Liver (tissue), 9 donors: ENCODE measurements around the gene ZFP91. TPM values are rescaled to one million over a fixed set of nuclear protein-coding genes. Genes with fewer than 3 reads are reported as not detected.
A peak's percentile ranks its signal among the peaks of the same experiment; 100 is the strongest.

ENCODE experiments used
- DNase-seq: peaks from one replicate; pipeline ENCODE4 v3.0.0-alpha.2; 2017; ENCODE audit warnings: low spot score
- H3K27ac ChIP-seq, 2 donors: one replicate each; pipeline ENCODE4 v1.7.0; 2013; ENCODE audit warnings: inconsistent platforms in 2 of 2, low read length in 2 of 2, control low read depth in 1 of 2, low read depth in 1 of 2, mild to moderate bottlenecking in 1 of 2
- H3K27me3 ChIP-seq, 4 donors: one replicate each; pipeline versions ENCODE4 v1.6.1 to v1.7.0; 2013; ENCODE audit warnings: low read length in 3 of 4, inconsistent platforms in 1 of 4, mild to moderate bottlenecking in 1 of 4, moderate library complexity in 1 of 4; ENCODE audit not compliant: control insufficient read depth in 4 of 4, insufficient read depth in 4 of 4
- H3K36me3 ChIP-seq, 4 donors: one replicate each; pipeline versions ENCODE4 v1.6.1 to v1.7.0; 2013; ENCODE audit warnings: low read length in 3 of 4, mild to moderate bottlenecking in 3 of 4, low read depth in 1 of 4, moderate library complexity in 1 of 4; ENCODE audit not compliant: control insufficient read depth in 4 of 4, insufficient read depth in 3 of 4
- H3K4me1 ChIP-seq, 4 donors: one replicate each; pipeline versions ENCODE4 v1.6.1 to v1.7.0; 2013; ENCODE audit warnings: low read length in 3 of 4, mild to moderate bottlenecking in 3 of 4, moderate library complexity in 1 of 4; ENCODE audit not compliant: control insufficient read depth in 4 of 4, insufficient read depth in 4 of 4
- H3K4me3 ChIP-seq, 3 donors: one replicate each; pipeline versions ENCODE4 v1.6.1 to v1.7.0; 2013; ENCODE audit warnings: low read length in 3 of 3, control low read depth in 1 of 3, low read depth in 1 of 3, mild to moderate bottlenecking in 1 of 3
- H3K9ac ChIP-seq, 2 donors: one replicate each; pipeline ENCODE4 v1.7.0; 2013; ENCODE audit warnings: low read length in 2 of 2, mild to moderate bottlenecking in 2 of 2, moderate library complexity in 2 of 2, control low read depth in 1 of 2, low read depth in 1 of 2
- H3K9me3 ChIP-seq, 4 donors: one replicate each; pipeline versions ENCODE4 v1.6.1 to v1.7.0; 2013; ENCODE audit warnings: low read length in 3 of 4; ENCODE audit not compliant: control insufficient read depth in 4 of 4
- EGR1 ChIP-seq, 2 donors: IDR thresholded peaks; 2 replicates each; pipeline ENCODE4 v1.6.1; 2016 to 2018; ENCODE audit warnings: antibody characterized with exemption in 2 of 2, low read depth in 2 of 2
- FOXA1 ChIP-seq: IDR thresholded peaks from 2 replicates; pipeline ENCODE4 v1.6.1; 2016; ENCODE audit warnings: antibody characterized with exemption
- FOXA2 ChIP-seq: IDR thresholded peaks from 2 replicates; pipeline ENCODE4 v1.6.1; 2016; ENCODE audit warnings: antibody characterized with exemption
- GABPA ChIP-seq, 2 donors: IDR thresholded peaks in 1 of 2; conservative IDR thresholded peaks in 1 of 2; 2 replicates each; pipeline ENCODE4 v1.6.1; 2016; ENCODE audit warnings: antibody characterized with exemption in 2 of 2, mild to moderate bottlenecking in 1 of 2, moderate library complexity in 1 of 2
- HNF4A ChIP-seq, 2 donors: conservative IDR thresholded peaks; 2 replicates each; pipeline ENCODE4 v1.6.1; 2016; ENCODE audit warnings: antibody characterized with exemption in 2 of 2, mild to moderate bottlenecking in 2 of 2
- HNF4G ChIP-seq: IDR thresholded peaks from 2 replicates; pipeline ENCODE4 v1.6.1; 2016; ENCODE audit warnings: antibody characterized with exemption
- JUND ChIP-seq, 2 donors: IDR thresholded peaks; 2 replicates each; pipeline ENCODE4 v1.6.1; 2016; ENCODE audit warnings: antibody characterized with exemption in 2 of 2
- NR2F2 ChIP-seq: IDR thresholded peaks from 2 replicates; pipeline ENCODE4 v1.6.1; 2016; ENCODE audit warnings: antibody characterized with exemption
- RAD21 ChIP-seq, 2 donors: IDR thresholded peaks; 2 replicates each; pipeline ENCODE4 v1.6.1; 2016; ENCODE audit warnings: antibody characterized with exemption in 2 of 2, mild to moderate bottlenecking in 2 of 2
- RXRA ChIP-seq, 2 donors: IDR thresholded peaks; 2 replicates each; pipeline ENCODE4 v1.6.1; 2017 to 2018; ENCODE audit warnings: antibody characterized with exemption in 2 of 2, mild to moderate bottlenecking in 1 of 2
- SP1 ChIP-seq: IDR thresholded peaks from 2 replicates; pipeline ENCODE4 v1.6.1; 2018; ENCODE audit warnings: antibody characterized with exemption, mild to moderate bottlenecking
- TAF1 ChIP-seq: conservative IDR thresholded peaks from 2 replicates; pipeline ENCODE4 v1.6.1; 2016; ENCODE audit warnings: antibody characterized with exemption, mild to moderate bottlenecking
- YY1 ChIP-seq: IDR thresholded peaks from 2 replicates; pipeline ENCODE4 v1.6.1; 2016; ENCODE audit warnings: antibody characterized with exemption, mild to moderate bottlenecking
- WGBS: extraction: QIAGEN DNeasy Blood & Tissue Kit; methylation state at CpG from one replicate; pipeline ENCODE4 v1.1.7; 2013; 5-methylcytosine and 5-hydroxymethylcytosine counted together
- polyA plus RNA-seq, 2 donors: library from polyadenylated mRNA; stranded (reverse) in 1 of 2; unstranded in 1 of 2; fragments of 200-250 nt in 1 of 2; fragments of >200 nt in 1 of 2; fragmentation: Nextera tagmentation in 1 of 2; extraction: Ambion mirVana in 1 of 2; gene quantifications; one replicate each; pipeline versions ENCODE4 v1.2.1 to v1.2.3, GENCODE V29; 2013 to 2015
- total RNA-seq, 2 donors: library from RNA; depleted of rRNA; stranded (reverse); fragments of >200 nt; gene quantifications; one replicate each; pipeline ENCODE4 v1.2.3, GENCODE V29; 2014
- TF ChIP-seq, protein P1 (sequence below): IDR thresholded peaks from 2 replicates; pipeline ENCODE4 v1.6.1; 2016; ENCODE audit warnings: antibody characterized with exemption
- TF ChIP-seq, protein P2 (sequence below): fragments of 150-350 bp; IDR thresholded peaks from 2 replicates; pipeline ENCODE4 v1.5.1; 2017; ENCODE audit warnings: improper control_type of control experiment, low read depth, low read length; ENCODE audit not compliant: missing input control
- TF ChIP-seq, protein P3 (sequence below): IDR thresholded peaks from 2 replicates; pipeline ENCODE4 v1.6.1; 2016; ENCODE audit warnings: antibody characterized with exemption
- TF ChIP-seq, protein P4 (sequence below): IDR thresholded peaks from 2 replicates; pipeline ENCODE4 v1.6.1; 2016; ENCODE audit warnings: antibody characterized with exemption, mild to moderate bottlenecking
- TF ChIP-seq, protein P5 (sequence below): IDR thresholded peaks from 2 replicates; pipeline ENCODE4 v1.6.1; 2016; ENCODE audit warnings: antibody characterized with exemption
- donor health status: healthy.
- donor health status: healthy.
- donor health status: healthy.
- donor health status: healthy.
- donor health status: healthy.

ZFP91 gene
- total and polyA plus RNA-seq, 4 donors, result 8.9 to 27.8 (median 20.0) TPM

DNA sequence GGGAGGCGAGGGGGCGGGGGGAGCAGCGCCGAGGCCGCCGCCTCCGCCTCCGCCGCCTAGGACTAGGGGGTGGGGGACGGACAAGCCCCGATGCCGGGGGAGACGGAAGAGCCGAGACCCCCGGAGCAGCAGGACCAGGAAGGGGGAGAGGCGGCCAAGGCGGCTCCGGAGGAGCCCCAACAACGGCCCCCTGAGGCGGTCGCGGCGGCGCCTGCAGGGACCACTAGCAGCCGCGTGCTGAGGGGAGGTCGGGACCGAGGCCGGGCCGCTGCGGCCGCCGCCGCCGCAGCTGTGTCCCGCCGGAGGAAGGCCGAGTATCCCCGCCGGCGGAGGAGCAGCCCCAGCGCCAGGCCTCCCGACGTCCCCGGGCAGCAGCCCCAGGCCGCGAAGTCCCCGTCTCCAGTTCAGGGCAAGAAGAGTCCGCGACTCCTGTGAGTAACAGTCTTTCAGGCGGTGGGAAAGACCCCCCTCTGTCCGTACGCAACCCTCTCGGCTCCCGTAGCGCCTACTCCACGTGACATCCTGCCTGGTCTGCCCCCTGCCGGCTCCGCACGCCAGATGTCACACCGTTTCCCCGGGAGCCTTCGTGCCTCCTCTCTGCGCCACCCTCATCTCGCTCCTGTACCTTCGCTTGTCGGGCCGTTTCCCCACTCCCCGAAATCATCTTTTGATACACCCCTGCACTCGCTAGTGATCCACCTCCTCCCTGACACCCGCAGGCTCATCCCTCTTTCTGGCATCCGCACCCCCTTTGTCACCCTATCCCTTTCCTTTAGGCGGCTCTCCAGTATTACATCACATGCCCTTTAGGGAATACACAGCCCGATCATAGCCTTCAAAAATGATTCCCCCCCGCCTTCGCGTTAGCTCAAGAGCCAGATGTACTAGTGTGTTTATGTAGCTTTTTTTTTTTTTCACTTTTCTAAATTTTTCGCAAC lies 598 bp downstream of the ZFP91 start:
- Histone ChIP-seq H3K36me3 (no peaks in the 10 kb centered on the region), H3K4me1 (peaks cover 0 to 50% (median 42%) of the 10 kb centered on the region in 4 donors), H3K27me3 (no peaks in the 10 kb centered on the region), H3K9ac (peak overlapping the region; percentile 87 to 97), H3K9me3 (no peaks in the 10 kb centered on the region), H3K4me3 (peak overlapping the region; percentile 79 to 94 (median 89)), H3K27ac (peak overlapping the region; percentile 95 to 99)
- no peak for TF ChIP-seq FOXA1
- TF ChIP-seq, protein P1, sequence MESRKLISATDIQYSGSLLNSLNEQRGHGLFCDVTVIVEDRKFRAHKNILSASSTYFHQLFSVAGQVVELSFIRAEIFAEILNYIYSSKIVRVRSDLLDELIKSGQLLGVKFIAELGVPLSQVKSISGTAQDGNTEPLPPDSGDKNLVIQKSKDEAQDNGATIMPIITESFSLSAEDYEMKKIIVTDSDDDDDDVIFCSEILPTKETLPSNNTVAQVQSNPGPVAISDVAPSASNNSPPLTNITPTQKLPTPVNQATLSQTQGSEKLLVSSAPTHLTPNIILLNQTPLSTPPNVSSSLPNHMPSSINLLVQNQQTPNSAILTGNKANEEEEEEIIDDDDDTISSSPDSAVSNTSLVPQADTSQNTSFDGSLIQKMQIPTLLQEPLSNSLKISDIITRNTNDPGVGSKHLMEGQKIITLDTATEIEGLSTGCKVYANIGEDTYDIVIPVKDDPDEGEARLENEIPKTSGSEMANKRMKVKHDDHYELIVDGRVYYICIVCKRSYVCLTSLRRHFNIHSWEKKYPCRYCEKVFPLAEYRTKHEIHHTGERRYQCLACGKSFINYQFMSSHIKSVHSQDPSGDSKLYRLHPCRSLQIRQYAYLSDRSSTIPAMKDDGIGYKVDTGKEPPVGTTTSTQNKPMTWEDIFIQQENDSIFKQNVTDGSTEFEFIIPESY, result peak; percentile 90
- TF ChIP-seq, protein P2, sequence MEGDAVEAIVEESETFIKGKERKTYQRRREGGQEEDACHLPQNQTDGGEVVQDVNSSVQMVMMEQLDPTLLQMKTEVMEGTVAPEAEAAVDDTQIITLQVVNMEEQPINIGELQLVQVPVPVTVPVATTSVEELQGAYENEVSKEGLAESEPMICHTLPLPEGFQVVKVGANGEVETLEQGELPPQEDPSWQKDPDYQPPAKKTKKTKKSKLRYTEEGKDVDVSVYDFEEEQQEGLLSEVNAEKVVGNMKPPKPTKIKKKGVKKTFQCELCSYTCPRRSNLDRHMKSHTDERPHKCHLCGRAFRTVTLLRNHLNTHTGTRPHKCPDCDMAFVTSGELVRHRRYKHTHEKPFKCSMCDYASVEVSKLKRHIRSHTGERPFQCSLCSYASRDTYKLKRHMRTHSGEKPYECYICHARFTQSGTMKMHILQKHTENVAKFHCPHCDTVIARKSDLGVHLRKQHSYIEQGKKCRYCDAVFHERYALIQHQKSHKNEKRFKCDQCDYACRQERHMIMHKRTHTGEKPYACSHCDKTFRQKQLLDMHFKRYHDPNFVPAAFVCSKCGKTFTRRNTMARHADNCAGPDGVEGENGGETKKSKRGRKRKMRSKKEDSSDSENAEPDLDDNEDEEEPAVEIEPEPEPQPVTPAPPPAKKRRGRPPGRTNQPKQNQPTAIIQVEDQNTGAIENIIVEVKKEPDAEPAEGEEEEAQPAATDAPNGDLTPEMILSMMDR, result peak; percentile 73
- TF ChIP-seq NR2F2, result no peak
- TF ChIP-seq RAD21 (IDR thresholded peaks at IDR 0.05), result peak; percentile 6 to 59
- no peak for TF ChIP-seq EGR1 (IDR thresholded peaks at IDR 0.05; ENCODE audit: low read depth in 2 of 2)
- TF ChIP-seq, protein P3, sequence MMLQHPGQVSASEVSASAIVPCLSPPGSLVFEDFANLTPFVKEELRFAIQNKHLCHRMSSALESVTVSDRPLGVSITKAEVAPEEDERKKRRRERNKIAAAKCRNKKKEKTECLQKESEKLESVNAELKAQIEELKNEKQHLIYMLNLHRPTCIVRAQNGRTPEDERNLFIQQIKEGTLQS, result no peak
- peak; percentile 25 to 29 for TF ChIP-seq HNF4A (conservative IDR thresholded peaks at IDR 0.05)
- TF ChIP-seq HNF4G, result no peak
- TF ChIP-seq SP1, result peak; percentile 42
- TF ChIP-seq TAF1, result peak; percentile 63
- TF ChIP-seq, protein P4, sequence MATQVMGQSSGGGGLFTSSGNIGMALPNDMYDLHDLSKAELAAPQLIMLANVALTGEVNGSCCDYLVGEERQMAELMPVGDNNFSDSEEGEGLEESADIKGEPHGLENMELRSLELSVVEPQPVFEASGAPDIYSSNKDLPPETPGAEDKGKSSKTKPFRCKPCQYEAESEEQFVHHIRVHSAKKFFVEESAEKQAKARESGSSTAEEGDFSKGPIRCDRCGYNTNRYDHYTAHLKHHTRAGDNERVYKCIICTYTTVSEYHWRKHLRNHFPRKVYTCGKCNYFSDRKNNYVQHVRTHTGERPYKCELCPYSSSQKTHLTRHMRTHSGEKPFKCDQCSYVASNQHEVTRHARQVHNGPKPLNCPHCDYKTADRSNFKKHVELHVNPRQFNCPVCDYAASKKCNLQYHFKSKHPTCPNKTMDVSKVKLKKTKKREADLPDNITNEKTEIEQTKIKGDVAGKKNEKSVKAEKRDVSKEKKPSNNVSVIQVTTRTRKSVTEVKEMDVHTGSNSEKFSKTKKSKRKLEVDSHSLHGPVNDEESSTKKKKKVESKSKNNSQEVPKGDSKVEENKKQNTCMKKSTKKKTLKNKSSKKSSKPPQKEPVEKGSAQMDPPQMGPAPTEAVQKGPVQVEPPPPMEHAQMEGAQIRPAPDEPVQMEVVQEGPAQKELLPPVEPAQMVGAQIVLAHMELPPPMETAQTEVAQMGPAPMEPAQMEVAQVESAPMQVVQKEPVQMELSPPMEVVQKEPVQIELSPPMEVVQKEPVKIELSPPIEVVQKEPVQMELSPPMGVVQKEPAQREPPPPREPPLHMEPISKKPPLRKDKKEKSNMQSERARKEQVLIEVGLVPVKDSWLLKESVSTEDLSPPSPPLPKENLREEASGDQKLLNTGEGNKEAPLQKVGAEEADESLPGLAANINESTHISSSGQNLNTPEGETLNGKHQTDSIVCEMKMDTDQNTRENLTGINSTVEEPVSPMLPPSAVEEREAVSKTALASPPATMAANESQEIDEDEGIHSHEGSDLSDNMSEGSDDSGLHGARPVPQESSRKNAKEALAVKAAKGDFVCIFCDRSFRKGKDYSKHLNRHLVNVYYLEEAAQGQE, result peak; percentile 50
- peak; percentile 39 to 52 for TF ChIP-seq RXRA (IDR thresholded peaks at IDR 0.05)
- TF ChIP-seq JUND (IDR thresholded peaks at IDR 0.05), result peak in 1 of 2 donors; percentile 37
- TF ChIP-seq, protein P5, sequence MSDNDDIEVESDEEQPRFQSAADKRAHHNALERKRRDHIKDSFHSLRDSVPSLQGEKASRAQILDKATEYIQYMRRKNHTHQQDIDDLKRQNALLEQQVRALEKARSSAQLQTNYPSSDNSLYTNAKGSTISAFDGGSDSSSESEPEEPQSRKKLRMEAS, result peak; percentile 75
- TF ChIP-seq GABPA (IDR thresholded peaks at IDR 0.05 in 1 of 2, conservative IDR thresholded peaks at IDR 0.05 in 1 of 2), result peak in 1 of 2 donors; percentile 81
- TF ChIP-seq YY1, result peak; percentile 85
- no peak for TF ChIP-seq FOXA2
- WGBS, result under 1% methylated on average over 78 of the region's 78 CpGs
- DNase-seq, result peak; percentile 90
